Ascending aorta (tissue), 2 donors: ENCODE results near the gene CATSPER1. TPM values are rescaled to one million over a fixed set of nuclear protein-coding genes. Genes with fewer than 3 reads are reported as not detected.

Experiments
- DNase-seq, 2 donors: peaks; one replicate each; pipeline ENCODE4 v3.0.0-alpha.2; 2019; ENCODE audit warnings: low spot score in 2 of 2
- H3K27ac ChIP-seq, 2 donors: fragments of 200-600 bp; sonication (generic); one replicate each; pipeline ENCODE4 v1.5.1; 2016 to 2017; ENCODE audit warnings: mild to moderate bottlenecking in 1 of 2
- H3K27me3 ChIP-seq: fragments of 200-600 bp; sonication (generic); one replicate; pipeline ENCODE4 v1.5.1; 2017
- H3K36me3 ChIP-seq, 2 donors: fragments of 200-600 bp; sonication (generic); one replicate each; pipeline ENCODE4 v1.5.1; 2016
- H3K4me1 ChIP-seq, 2 donors: fragments of 200-600 bp; sonication (generic); one replicate each; pipeline ENCODE4 v1.5.1; 2016 to 2017; ENCODE audit warnings: mild to moderate bottlenecking in 1 of 2
- H3K4me3 ChIP-seq, 2 donors: fragments of 200-600 bp; sonication (generic); one replicate each; pipeline ENCODE4 v1.5.1; 2016 to 2017; ENCODE audit warnings: mild to moderate bottlenecking in 1 of 2
- H3K9me3 ChIP-seq, 2 donors: fragments of 200-600 bp; sonication (generic); one replicate each; pipeline ENCODE4 v1.5.1; 2016
- intact Hi-C: fragments of 100-400 bp; cut with DNase I; formaldehyde crosslinking; loops from one replicate; pipeline ENCODE4 v1.15.1; 2023
- total RNA-seq: library from RNA; depleted of rRNA; stranded (reverse); fragments of >200 nt; gene quantifications from one replicate; pipeline ENCODE4 v1.1.0, GENCODE V29; 2016
- TF ChIP-seq, protein P1 (sequence below), 3 experiments: fragments of 200-600 bp in 2 of 3; fragments of 450-650 bp in 1 of 3; sonication (generic) in 2 of 3; IDR thresholded peaks; one replicate each; pipeline ENCODE4 v1.5.1; 2016 to 2019; ENCODE audit warnings: antibody characterized with exemption in 3 of 3, mild to moderate bottlenecking in 1 of 3, moderate library complexity in 1 of 3

CATSPER1 gene
- total RNA-seq, 1 donor from 2014 or later = not detected

DNA sequence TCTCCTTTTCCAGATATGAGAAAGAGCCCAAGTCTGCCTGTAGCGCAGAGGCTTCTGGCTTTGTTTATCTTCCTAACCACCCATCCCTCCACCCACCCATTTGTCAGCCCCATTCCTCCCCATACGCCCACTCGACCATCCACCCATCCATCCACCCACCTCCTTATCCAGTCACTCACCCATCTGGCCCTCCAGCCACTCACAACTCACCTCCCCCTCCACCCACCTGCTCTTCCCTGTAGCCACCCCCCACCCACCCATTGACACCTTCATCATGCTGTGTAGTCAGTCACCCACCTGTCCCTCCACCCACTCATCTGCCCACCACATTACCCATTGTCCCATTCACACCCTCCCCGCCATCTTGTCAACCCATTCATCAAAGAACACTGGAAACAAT is 9.0 kb downstream of the CATSPER1 start:
- TF ChIP-seq, protein P1, sequence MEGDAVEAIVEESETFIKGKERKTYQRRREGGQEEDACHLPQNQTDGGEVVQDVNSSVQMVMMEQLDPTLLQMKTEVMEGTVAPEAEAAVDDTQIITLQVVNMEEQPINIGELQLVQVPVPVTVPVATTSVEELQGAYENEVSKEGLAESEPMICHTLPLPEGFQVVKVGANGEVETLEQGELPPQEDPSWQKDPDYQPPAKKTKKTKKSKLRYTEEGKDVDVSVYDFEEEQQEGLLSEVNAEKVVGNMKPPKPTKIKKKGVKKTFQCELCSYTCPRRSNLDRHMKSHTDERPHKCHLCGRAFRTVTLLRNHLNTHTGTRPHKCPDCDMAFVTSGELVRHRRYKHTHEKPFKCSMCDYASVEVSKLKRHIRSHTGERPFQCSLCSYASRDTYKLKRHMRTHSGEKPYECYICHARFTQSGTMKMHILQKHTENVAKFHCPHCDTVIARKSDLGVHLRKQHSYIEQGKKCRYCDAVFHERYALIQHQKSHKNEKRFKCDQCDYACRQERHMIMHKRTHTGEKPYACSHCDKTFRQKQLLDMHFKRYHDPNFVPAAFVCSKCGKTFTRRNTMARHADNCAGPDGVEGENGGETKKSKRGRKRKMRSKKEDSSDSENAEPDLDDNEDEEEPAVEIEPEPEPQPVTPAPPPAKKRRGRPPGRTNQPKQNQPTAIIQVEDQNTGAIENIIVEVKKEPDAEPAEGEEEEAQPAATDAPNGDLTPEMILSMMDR (IDR thresholded peaks at IDR 0.05) = no peak
- Histone ChIP-seq H3K36me3 (no peaks in the 10 kb centered on the region), H3K4me3 (peak overlapping the region in 1 of 2 donors; percentile 40), H3K27me3 (no peaks in the 10 kb centered on the region), H3K27ac (peak overlapping the region; percentile 94 to 95), H3K4me1 (peaks cover 32 to 61% of the 10 kb centered on the region in 2 donors), H3K9me3 (no peaks in the 10 kb centered on the region)
- intact Hi-C loops = no loop called here
- DNase-seq = no peak

DNA sequence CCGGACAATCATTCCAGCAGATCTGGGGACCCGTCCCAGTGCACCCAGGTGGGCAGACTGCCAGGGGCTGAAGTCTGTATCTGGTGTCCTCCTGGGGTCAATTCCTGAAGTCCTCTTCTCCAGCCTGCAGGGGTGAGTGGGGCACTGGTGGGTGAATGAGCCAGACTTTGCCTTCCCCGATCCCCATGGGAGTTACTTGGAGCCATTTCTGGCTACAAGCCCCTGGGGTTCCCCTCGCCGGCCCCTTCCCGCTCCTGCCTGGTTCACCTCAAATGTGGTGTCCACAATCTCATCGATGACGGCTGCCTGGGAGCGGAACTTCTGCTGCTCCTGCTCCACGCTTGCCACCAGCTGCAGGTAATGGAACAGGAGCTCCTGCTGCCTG is 9.5 kb downstream of the CATSPER1 start:
- TF ChIP-seq, protein P1 (IDR thresholded peaks at IDR 0.05) = no peak
- Histone ChIP-seq H3K27ac (peak overlapping the region; percentile 94 to 95), H3K9me3 (no peaks in the 10 kb centered on the region)

DNA sequence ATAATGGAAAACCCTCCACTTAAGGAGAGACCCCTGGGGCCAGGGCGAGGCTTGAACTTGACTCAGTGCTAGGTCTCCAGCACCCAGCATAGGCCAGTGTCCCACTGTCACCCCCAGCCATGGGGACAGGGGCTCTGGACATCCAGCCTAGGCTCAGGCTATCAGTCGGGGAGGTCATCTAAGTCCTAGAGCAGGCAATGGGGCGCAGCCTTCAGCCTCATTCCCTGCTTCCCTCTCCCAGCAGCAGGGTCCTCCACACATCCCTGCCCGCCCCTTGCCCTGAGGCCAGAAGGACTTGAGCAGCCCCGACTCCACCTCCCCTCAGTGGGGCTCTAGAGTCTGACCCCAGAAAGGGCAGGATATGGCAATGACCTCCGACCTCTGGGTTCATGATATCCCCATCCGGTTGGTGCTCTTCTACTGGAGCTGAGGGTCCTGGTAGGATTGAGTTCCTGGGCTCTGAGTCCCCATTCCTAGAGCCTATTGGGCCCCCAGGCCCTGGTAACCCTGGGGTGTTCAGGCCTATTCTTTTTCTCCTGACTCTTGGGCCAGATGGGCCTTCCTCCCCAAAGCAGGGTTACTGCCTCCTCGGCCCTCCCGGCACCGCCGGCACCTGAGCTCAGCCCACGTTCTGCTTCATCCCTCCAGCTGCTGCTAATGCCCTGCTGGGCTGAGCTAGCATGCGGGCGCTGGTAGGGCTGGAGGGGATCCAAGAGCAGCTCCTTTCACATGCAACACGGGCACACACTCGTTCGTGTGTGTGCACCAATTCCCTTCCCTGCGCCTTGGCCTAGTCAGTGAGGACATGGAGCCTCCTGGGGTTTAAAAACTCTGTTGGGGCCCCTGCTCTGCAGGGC is 10.1 kb downstream of the CATSPER1 start:
- H3K9me3 ChIP-seq = no peaks in the 10 kb centered on the region
- DNase-seq = no peak
- peaks cover 33 to 61% of the 10 kb centered on the region in 2 donors for H3K4me1 ChIP-seq
- peak overlapping the region in 1 of 2 donors; percentile 40 for H3K4me3 ChIP-seq
- H3K27me3 ChIP-seq = no peaks in the 10 kb centered on the region
- peak overlapping the region; percentile 94 to 95 for H3K27ac ChIP-seq
- TF ChIP-seq, protein P1 (IDR thresholded peaks at IDR 0.05) = no peak
- intact Hi-C loops = loop anchor here (1.0 kb wide), 1 partner anchor 158 kb away; the partner anchor contains the start of gene CFL1
- no peaks in the 10 kb centered on the region for H3K36me3 ChIP-seq

More for the DNA sequence above, 9.5 kb downstream of the CATSPER1 start:
- no peaks in the 10 kb centered on the region for H3K36me3 ChIP-seq
- intact Hi-C loops = no loop called here
- DNase-seq = no peak
- no peaks in the 10 kb centered on the region for H3K27me3 ChIP-seq
- H3K4me3 ChIP-seq = peak overlapping the region in 1 of 2 donors; percentile 40
- H3K4me1 ChIP-seq = peaks cover 32 to 61% of the 10 kb centered on the region in 2 donors

DNA sequence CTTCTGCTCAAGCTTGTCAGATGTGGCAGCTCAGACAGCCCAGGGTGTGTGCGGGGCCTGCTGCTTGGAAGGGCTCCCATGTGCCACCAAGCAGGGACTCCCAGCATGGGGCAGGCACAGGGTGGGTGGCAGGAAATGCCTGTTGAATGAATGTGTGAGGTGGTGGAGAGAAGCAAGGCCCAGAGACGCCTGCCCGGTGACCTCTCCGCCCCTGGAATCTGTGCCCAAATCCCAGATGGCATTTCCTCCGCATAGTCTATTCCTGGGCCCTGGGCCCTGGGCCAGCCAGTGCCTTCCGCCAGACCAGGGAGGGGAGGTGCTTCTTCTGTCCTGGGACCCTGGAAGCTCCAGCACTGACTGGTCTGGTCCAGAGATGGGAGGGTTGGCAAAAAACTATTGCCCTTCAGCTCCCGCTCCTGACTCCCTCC is 10.8 kb downstream of the CATSPER1 start:
- Histone ChIP-seq H3K27ac (peak overlapping the region; percentile 94 to 95), H3K4me1 (peaks cover 27 to 58% of the 10 kb centered on the region in 2 donors), H3K27me3 (no peaks in the 10 kb centered on the region), H3K4me3 (peak overlapping the region in 1 of 2 donors; percentile 40), H3K9me3 (no peaks in the 10 kb centered on the region), H3K36me3 (no peaks in the 10 kb centered on the region)
- DNase-seq = peak; percentile 72 to 96
- intact Hi-C loops = loop anchor here (1.0 kb wide), 1 partner anchor 157 kb away; the partner anchor contains the start of gene CFL1
- TF ChIP-seq, protein P1 (IDR thresholded peaks at IDR 0.05) = no peak

DNA sequence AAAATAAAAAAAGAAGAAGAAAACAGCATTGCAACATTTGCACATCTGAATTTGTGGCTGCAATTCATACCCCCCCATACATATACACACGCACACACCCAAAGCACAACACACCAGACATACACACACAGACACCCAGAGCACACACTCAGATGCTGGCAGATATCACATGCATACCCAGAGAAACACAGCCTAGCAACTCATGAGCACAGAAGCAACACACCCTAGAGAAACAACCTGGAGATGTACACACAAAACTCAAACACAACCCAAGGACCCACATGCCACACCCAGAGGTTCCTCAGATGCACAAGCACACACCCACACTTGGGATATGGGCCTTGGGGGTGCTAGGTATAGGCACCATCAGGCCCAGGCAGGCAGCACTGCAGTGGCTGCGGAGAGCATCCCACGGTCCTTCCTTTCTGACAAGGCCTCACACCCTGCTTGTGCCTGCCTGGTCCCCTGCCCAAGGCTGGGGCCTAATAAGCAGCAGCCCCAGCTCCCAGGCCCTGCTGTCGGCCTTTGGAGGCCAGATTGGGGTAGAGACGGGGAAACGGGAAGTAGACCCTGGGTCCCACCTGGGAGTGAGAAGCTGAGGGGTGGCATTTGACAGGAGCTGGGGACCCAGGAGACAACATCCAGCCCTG is 11.3 kb downstream of the CATSPER1 start:
- H3K36me3 ChIP-seq = no peaks in the 10 kb centered on the region
- intact Hi-C loops = loop anchor here (1.0 kb wide), 1 partner anchor 157 kb away; the partner anchor contains the start of gene CFL1
- H3K9me3 ChIP-seq = no peaks in the 10 kb centered on the region
- peaks cover 27 to 58% of the 10 kb centered on the region in 2 donors for H3K4me1 ChIP-seq
- H3K27ac ChIP-seq = peak overlapping the region; percentile 94 to 95
- no peak overlapping the region for H3K4me3 ChIP-seq
- H3K27me3 ChIP-seq = no peaks in the 10 kb centered on the region
- DNase-seq = no peak
- TF ChIP-seq, protein P1 (IDR thresholded peaks at IDR 0.05) = no peak
